NCI-H2196 (cell line): ENCODE results near the gene UTF1.
A peak's percentile ranks its signal among the peaks of the same experiment; 100 is the strongest.

Source experiments
- DNase-seq: peaks from one replicate; lab custom pipeline; 2025; ENCODE audit not compliant: unreplicated experiment; lab: John Stamatoyannopoulos, UW

UTF1 gene

DNA sequence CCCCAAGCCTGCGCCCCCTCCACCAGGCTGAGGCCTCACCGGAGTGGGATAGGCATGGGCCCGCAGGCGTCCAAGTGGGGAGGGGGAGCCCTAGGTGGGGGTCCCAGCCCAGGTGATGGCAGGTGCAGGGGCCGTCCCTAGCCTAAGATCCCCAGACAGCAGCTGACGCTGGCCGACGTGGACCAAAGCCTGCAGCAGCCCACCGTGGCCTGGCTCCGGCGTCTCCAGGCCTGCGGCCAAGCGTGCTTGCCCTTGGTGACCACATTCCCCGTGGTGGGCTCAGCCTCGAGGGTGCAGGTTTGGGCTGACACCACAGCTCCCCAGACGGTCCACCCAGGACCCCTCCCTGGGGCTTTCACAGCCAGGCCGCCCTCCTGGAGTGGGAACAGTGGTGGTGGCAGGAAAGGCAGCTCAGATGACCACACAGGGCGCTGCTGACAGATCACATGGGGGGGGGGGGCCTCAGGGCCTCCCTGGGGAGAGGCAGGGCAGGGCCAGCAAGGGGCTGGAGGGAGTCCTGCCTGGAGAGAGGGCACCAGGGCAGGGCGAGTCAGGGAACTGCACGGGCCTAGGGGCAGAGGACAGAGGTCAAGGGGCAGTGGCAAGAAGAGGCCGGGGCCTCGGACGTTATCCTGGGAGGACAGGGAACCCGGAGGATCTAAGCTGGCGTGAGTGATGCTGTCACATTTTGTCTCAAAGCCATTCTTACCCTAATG is 47.4 kb downstream of the UTF1 start:
- no peak for DNase-seq

DNA sequence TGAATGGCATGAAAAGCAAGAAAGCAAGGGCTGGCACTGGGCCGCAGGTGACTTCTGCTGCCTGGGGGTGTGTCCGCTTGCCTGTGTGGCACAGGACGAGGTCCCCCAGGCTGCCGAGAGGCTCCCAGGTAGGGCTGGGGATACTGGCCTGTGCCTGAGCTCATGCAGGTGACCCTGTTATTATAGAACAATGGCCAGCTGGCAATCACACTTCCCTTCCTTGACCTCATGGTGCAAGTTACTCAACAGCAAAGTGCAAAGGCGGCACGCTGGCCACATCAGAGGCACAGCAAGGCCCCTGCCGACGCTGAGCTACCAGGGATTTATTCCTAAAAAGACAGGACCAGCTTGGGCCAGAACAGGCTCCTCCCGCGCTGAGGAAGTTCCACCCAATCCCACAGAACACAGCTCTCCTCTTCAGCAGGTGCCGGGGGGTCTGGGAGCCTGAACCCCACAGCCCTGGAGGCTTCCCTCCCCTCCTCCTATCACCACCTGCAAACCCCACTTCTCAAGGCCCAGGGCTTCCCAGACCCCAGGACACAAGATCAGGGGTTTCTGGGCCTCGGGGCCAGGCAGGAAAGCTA is 48.1 kb downstream of the UTF1 start:
- DNase-seq = no peak

DNA sequence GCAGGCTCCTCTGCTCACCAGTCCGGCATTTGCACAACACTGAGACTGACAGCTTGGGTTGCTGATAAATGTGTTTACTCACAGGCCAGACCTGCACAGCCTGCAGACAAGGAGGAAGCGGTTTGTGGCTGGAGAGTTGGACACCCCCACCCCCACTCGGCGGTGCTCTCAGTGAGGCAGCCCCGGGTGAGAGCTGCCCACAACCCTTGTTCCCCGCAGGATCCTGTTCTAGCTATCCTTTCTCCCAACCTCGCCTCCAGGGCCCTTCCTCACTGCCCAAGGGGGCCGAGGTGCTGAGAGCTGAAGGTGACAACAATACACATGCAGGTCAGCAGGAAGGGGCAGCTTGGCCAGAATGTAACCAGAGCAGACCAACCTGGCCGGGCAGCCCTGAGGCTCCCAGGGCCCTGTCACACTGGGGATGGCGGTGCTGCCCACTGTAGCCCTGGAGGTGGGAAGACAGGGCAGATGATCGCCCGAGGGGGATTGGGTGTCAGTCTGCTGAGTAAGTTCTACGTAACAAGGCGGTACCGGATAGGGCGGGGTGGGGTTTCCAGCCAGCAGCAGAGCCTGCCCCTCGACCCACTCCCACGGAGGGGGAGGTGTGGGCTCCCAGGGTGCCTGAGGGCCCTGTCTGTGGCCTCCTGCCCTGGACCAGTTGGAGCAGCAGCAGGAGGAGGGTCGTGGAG is 48.7 kb downstream of the UTF1 start:
- DNase-seq = peak; percentile 7

DNA sequence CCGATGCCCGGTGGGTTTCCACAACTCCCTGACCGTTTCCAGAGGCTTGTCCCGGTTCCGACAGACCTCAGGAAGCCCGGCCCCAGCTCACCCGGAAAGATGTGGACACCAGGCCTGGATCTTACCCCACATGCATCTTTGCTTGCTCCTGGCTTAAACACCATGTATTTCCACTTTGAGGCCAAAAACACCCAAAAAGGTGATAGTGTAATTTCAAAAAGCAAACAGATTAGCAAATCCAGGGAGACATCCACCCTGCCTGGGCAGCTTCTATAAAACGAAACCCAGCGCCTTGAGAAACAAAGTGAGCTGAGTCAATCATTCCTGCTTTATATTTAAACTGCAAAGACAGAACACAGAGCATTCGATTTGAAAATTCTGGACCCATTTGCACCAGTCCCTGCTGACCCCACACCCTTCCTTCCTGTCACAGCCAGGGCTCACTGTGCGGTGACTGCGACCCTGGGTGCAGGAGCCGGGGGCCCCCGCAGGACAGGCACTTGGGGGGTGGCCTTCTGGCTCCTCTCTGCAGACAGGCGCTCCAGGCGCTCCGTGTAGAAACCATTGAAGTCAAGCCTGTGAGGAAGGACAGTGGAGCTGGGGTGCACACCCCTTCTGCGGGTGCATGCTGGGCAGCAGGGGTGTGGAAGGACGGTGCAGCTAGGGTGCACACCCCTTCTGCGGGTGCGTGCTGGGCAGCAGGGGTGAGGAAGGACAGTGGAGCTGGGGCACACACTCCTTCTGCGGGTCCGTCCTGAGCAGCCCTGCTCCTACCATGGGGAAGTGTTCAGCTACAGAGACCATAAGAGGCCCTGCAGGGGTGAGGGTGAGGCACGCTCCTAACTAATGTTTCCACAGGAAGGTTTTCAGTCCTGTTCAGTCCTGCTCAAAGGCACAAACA is 49.6 kb downstream of the UTF1 start:
- DNase-seq = no peak

- no peak for DNase-seq
Measured at GRCh38 chr10:133280391-133281059, 50.5 kb downstream of the UTF1 start.

GRCh38 chr10:133281084-133281483 is 51.1 kb downstream of the UTF1 start:
- no peak for DNase-seq
